ENCODE measurements around the gene CHRNE.
"Not testable (repeated sequence)": the region's sequence is repeated elsewhere in the genome, so short reads cannot be mapped to it uniquely, and the experiment has no call there.

CHRNE gene

DNA sequence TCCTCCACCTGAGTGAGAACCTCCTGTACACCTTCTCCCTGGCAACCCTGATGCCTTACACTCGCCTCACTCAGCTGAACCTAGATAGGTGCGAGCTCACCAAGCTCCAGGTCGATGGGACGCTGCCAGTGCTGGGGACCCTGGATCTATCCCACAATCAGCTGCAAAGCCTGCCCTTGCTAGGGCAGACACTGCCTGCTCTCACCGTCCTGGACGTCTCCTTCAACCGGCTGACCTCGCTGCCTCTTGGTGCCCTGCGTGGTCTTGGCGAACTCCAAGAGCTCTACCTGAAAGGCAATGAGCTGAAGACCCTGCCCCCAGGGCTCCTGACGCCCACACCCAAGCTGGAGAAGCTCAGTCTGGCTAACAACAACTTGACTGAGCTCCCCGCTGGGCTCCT lies 29.9 kb upstream of the CHRNE start:
- H3K79me2 ChIP-seq (ENCODE audit: control insufficient read depth, insufficient read depth, low read length), result no peaks in the 10 kb centered on the region
- H3K18ac ChIP-seq (ENCODE audit: low read length), result no peak overlapping the region
- H3K27ac ChIP-seq (ENCODE audit: low read depth, low read length), result no peak overlapping the region
- H3K56ac ChIP-seq (ENCODE audit: low read length), result no peak overlapping the region
- no peaks in the 10 kb centered on the region for H3K4me1 ChIP-seq (ENCODE audit: control insufficient read depth, low read depth, low read length)
- H2BK120ac ChIP-seq (ENCODE audit: low read depth, low read length), result no peak overlapping the region
- H2BK5ac ChIP-seq (ENCODE audit: low read length), result no peak overlapping the region
- H3K4me3 ChIP-seq (ENCODE audit: low read length), result no peak overlapping the region
- H3K4me2 ChIP-seq (ENCODE audit: low read length), result no peak overlapping the region
- H3K79me1 ChIP-seq (ENCODE audit: low read length), result no peaks in the 10 kb centered on the region
- DNase-seq, result no peak
- no peak overlapping the region for H4K8ac ChIP-seq (ENCODE audit: low read depth, low read length)
- no peak overlapping the region for H2BK15ac ChIP-seq (replicated peaks; ENCODE audit: low read depth)
- no peak overlapping the region for H3K9ac ChIP-seq (ENCODE audit: low read length)
- H2AK5ac ChIP-seq (ENCODE audit: low read length), result no peak overlapping the region
- no peak overlapping the region for H4K5ac ChIP-seq (ENCODE audit: low read length)
- WGBS (ENCODE audit: extremely low coverage, insufficient coverage, low lambda C conversion rate), result no CpG with 5 or more reads among the region's 12 CpGs
- no peaks in the 10 kb centered on the region for H3K27me3 ChIP-seq (ENCODE audit: insufficient read depth, low read length, poor library complexity)
- no peak overlapping the region for H3K4ac ChIP-seq (ENCODE audit: low read depth, low read length)
- no peak overlapping the region for H3K23ac ChIP-seq (ENCODE audit: low read length)
- no peaks in the 10 kb centered on the region for H3K36me3 ChIP-seq (ENCODE audit: control insufficient read depth, insufficient read depth, low read length)

DNA sequence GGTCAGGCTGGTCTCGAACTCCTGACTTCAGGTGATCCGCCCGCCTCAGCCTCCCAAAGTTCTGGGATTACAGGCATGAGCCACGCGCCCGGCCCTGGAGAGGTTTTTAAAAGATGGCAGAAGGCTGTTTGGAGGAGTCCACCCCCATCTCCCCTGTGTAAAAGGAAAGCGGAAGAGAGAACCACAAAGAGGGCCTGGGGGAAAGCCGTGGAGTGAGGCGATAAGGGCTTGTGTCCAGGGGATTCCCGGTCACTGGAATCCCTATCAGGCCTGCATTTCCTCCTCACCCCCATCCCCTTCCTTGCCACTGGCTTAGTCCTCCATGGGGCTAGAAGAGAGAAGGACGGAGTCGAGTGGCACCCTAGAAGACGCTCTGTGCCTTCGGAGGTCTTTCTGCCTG lies 29.1 kb upstream of the CHRNE start, which contains the start of gene GP1BA:
Gene GP1BA (plus strand): TSS at position 315 of the 400 bp plus-strand sequence. CDS start 328 bp downstream, outside the sequence.
- Histone ChIP-seq H2BK120ac (ENCODE audit: low read depth, low read length) (no peak within 1 kb of the TSS), H4K8ac (ENCODE audit: low read depth, low read length) (no peak within 1 kb of the TSS), H3K23ac (ENCODE audit: low read length) (no peak within 1 kb of the TSS), H3K9ac (ENCODE audit: low read length) (no peak within 1 kb of the TSS), H2AK5ac (ENCODE audit: low read length) (no peak within 1 kb of the TSS), H3K36me3 (ENCODE audit: control insufficient read depth, insufficient read depth, low read length) (no peaks in the 10 kb centered on the region), H3K79me1 (ENCODE audit: low read length) (no peaks in the 10 kb centered on the region), H2BK5ac (ENCODE audit: low read length) (no peak within 1 kb of the TSS), H3K18ac (ENCODE audit: low read length) (no peak within 1 kb of the TSS), H3K4ac (ENCODE audit: low read depth, low read length) (no peak within 1 kb of the TSS), H3K79me2 (ENCODE audit: control insufficient read depth, insufficient read depth, low read length) (no peaks in the 10 kb centered on the region), H3K4me1 (ENCODE audit: control insufficient read depth, low read depth, low read length) (no peaks in the 10 kb centered on the region), H3K27me3 (ENCODE audit: insufficient read depth, low read length, poor library complexity) (no peaks in the 10 kb centered on the region), H3K4me2 (ENCODE audit: low read length) (no peak within 1 kb of the TSS), H3K4me3 (ENCODE audit: low read length) (no peak within 1 kb of the TSS), H2BK15ac (replicated peaks; ENCODE audit: low read depth) (no peak within 1 kb of the TSS), H4K5ac (ENCODE audit: low read length) (no peak within 1 kb of the TSS), H3K56ac (ENCODE audit: low read length) (no peak within 1 kb of the TSS), H3K27ac (ENCODE audit: low read depth, low read length) (no peak within 1 kb of the TSS)
- WGBS (ENCODE audit: extremely low coverage, insufficient coverage, low lambda C conversion rate), result no CpG with 5 or more reads among the region's 14 CpGs
- no peak for DNase-seq

DNA sequence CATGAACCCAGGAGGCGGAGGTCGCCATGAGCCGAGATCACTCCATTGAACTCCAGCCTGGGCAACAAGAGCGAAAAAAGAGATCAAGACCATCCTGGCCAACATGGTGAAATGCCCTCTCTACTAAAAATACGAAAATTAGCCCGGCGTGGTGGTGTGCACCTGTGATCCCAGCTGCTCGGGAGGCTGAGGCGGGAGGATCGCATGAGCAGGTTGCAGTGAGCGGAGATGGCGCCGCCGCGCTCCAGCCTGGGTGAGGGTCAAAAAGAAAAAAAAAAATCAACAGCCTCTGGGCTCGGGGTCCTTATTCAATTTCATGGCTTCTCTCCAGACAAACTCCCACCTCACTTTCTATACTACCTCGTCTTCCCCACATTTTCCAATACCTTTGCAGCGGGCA lies 26.0 kb upstream of the CHRNE start:
- Histone ChIP-seq H3K4me1 (ENCODE audit: control insufficient read depth, low read depth, low read length) (no peaks in the 10 kb centered on the region), H3K79me2 (ENCODE audit: control insufficient read depth, insufficient read depth, low read length) (no peaks in the 10 kb centered on the region), H3K23ac (ENCODE audit: low read length) (no peak overlapping the region), H3K56ac (ENCODE audit: low read length) (no peak overlapping the region), H3K4me2 (ENCODE audit: low read length) (no peak overlapping the region), H3K4me3 (ENCODE audit: low read length) (no peak overlapping the region), H4K8ac (ENCODE audit: low read depth, low read length) (no peak overlapping the region), H3K27ac (ENCODE audit: low read depth, low read length) (no peak overlapping the region), H3K9ac (ENCODE audit: low read length) (no peak overlapping the region), H3K18ac (ENCODE audit: low read length) (no peak overlapping the region), H3K27me3 (ENCODE audit: insufficient read depth, low read length, poor library complexity) (no peaks in the 10 kb centered on the region), H2BK15ac (replicated peaks; ENCODE audit: low read depth) (no peak overlapping the region), H3K79me1 (ENCODE audit: low read length) (no peaks in the 10 kb centered on the region), H4K5ac (ENCODE audit: low read length) (no peak overlapping the region), H2BK5ac (ENCODE audit: low read length) (no peak overlapping the region), H2AK5ac (ENCODE audit: low read length) (no peak overlapping the region), H2BK120ac (ENCODE audit: low read depth, low read length) (no peak overlapping the region), H3K4ac (ENCODE audit: low read depth, low read length) (no peak overlapping the region), H3K36me3 (ENCODE audit: control insufficient read depth, insufficient read depth, low read length) (no peaks in the 10 kb centered on the region)
- DNase-seq, result no peak
- WGBS (ENCODE audit: extremely low coverage, insufficient coverage, low lambda C conversion rate), result no CpG with 5 or more reads among the region's 18 CpGs

DNA sequence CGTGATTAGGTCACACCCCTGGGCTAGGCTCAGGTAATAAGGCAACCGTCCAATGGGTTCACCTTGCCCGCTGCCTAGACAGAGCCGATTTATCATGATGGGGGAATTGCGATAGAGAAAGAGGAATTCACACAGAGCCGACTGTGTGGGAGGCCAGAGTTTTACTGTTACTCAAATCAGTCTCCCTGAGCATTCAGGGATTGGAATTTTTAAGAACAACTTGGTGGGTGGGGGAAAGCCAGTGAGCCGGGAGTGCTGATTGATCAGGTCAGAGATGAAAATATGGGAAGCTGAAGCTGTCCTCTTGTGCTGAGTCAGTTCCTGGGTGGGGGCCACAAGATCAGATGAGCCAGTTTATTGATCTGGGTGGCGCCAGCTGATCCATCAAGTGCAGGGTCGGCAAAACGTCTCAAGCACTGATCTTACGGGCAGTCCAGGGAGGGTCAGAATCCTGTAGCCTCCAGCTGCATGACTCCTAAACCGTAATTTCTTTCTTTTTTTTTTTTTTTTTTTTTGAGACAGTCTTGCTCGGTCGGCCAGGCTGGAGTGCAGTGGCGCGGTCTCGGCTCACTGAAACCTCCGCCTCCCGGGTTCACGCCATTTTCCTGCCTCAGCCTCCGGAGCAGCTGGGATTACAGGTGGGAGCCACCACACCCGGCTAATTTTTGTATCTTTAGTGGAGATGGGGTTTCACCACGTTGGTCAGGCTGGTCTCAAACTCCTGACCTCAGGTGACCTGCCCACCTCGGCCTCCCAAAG lies 23.9 kb upstream of the CHRNE start:
- not testable (repeated sequence) for H3K27ac ChIP-seq (ENCODE audit: low read depth, low read length); H3K36me3 ChIP-seq (ENCODE audit: control insufficient read depth, insufficient read depth, low read length); H4K8ac ChIP-seq (ENCODE audit: low read depth, low read length); H2BK120ac ChIP-seq (ENCODE audit: low read depth, low read length); H3K4me2 ChIP-seq (ENCODE audit: low read length); H3K18ac ChIP-seq (ENCODE audit: low read length); H3K4ac ChIP-seq (ENCODE audit: low read depth, low read length); H4K5ac ChIP-seq (ENCODE audit: low read length); DNase-seq; H3K79me1 ChIP-seq (ENCODE audit: low read length); H3K4me1 ChIP-seq (ENCODE audit: control insufficient read depth, low read depth, low read length); H3K27me3 ChIP-seq (ENCODE audit: insufficient read depth, low read length, poor library complexity); H3K4me3 ChIP-seq (ENCODE audit: low read length); H2BK5ac ChIP-seq (ENCODE audit: low read length); H3K79me2 ChIP-seq (ENCODE audit: control insufficient read depth, insufficient read depth, low read length); H2BK15ac ChIP-seq (replicated peaks; ENCODE audit: low read depth); H2AK5ac ChIP-seq (ENCODE audit: low read length); H3K56ac ChIP-seq (ENCODE audit: low read length); H3K9ac ChIP-seq (ENCODE audit: low read length); H3K23ac ChIP-seq (ENCODE audit: low read length)
- WGBS (ENCODE audit: extremely low coverage, insufficient coverage, low lambda C conversion rate), result no CpG with 5 or more reads among the region's 24 CpGs

DNA sequence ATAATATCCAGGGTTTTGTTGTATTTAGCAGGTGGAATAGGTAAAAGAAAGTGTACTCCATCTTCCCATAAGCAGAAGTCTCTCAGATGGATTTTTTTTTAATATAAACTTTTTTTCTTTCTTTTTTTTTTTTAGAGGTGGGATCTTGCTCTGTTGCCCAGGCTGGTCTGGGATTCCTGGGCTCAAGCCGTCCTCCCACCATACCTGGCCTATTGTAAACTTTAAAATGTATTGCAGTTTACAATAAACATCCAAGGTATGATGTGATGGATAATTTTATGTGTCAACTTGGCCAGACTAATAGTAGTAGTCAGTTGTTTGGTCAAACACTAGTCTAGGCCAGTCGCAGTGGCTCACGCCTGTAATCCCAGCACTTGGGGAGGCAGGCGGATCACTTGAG lies 18.4 kb upstream of the CHRNE start:
- Histone ChIP-seq H3K27ac (ENCODE audit: low read depth, low read length) (no peak overlapping the region), H4K8ac (ENCODE audit: low read depth, low read length) (no peak overlapping the region), H3K4ac (ENCODE audit: low read depth, low read length) (no peak overlapping the region), H2BK5ac (ENCODE audit: low read length) (no peak overlapping the region), H3K4me3 (ENCODE audit: low read length) (no peak overlapping the region), H4K5ac (ENCODE audit: low read length) (no peak overlapping the region), H3K4me1 (ENCODE audit: control insufficient read depth, low read depth, low read length) (no peaks in the 10 kb centered on the region), H2BK15ac (replicated peaks; ENCODE audit: low read depth) (no peak overlapping the region), H2BK120ac (ENCODE audit: low read depth, low read length) (no peak overlapping the region), H3K79me1 (ENCODE audit: low read length) (no peaks in the 10 kb centered on the region), H3K56ac (ENCODE audit: low read length) (no peak overlapping the region), H3K18ac (ENCODE audit: low read length) (no peak overlapping the region), H3K27me3 (ENCODE audit: insufficient read depth, low read length, poor library complexity) (no peaks in the 10 kb centered on the region), H2AK5ac (ENCODE audit: low read length) (no peak overlapping the region), H3K79me2 (ENCODE audit: control insufficient read depth, insufficient read depth, low read length) (no peaks in the 10 kb centered on the region), H3K23ac (ENCODE audit: low read length) (no peak overlapping the region), H3K4me2 (ENCODE audit: low read length) (no peak overlapping the region), H3K36me3 (ENCODE audit: control insufficient read depth, insufficient read depth, low read length) (no peaks in the 10 kb centered on the region), H3K9ac (ENCODE audit: low read length) (no peak overlapping the region)
- no peak for DNase-seq
- WGBS (ENCODE audit: extremely low coverage, insufficient coverage, low lambda C conversion rate), result no CpG with 5 or more reads among the region's 4 CpGs
